HEK293 (cell line): ENCODE results near the gene USH1G.

Experiments
- GLI4 ChIP-seq: fragments of 450-650 bp; formaldehyde crosslinking; IDR thresholded peaks from 2 replicates; pipeline ENCODE4 v1.5.1; 2016; ENCODE audit warnings: missing biosample characterization, missing genetic modification characterization
- IKZF3 ChIP-seq: fragments of 450-650 bp; IDR thresholded peaks from 2 replicates; pipeline ENCODE4 v1.5.0; 2018; ENCODE audit warnings: missing biosample characterization, mild to moderate bottlenecking, missing genetic modification characterization, moderate library complexity
- KLF1 ChIP-seq: fragments of 450-650 bp; formaldehyde crosslinking; IDR thresholded peaks from 2 replicates; pipeline ENCODE4 v1.5.1; 2016; ENCODE audit warnings: missing biosample characterization, missing genetic modification characterization
- KLF16 ChIP-seq: fragments of 450-650 bp; formaldehyde crosslinking; IDR thresholded peaks from 2 replicates; pipeline ENCODE4 v1.5.1; 2017; ENCODE audit warnings: missing biosample characterization, missing genetic modification characterization
- MYNN ChIP-seq: fragments of 450-650 bp; formaldehyde crosslinking; IDR thresholded peaks from 2 replicates; pipeline ENCODE4 v1.5.1; 2016; ENCODE audit warnings: missing biosample characterization, missing genetic modification characterization, borderline replicate concordance
- SP3 ChIP-seq: fragments of 450-650 bp; formaldehyde crosslinking; IDR thresholded peaks from 2 replicates; pipeline ENCODE4 v1.5.1; 2016; ENCODE audit warnings: missing biosample characterization, missing genetic modification characterization
- SP7 ChIP-seq: fragments of 450-650 bp; formaldehyde crosslinking; IDR thresholded peaks from 2 replicates; pipeline ENCODE4 v1.5.1; 2016; ENCODE audit warnings: missing biosample characterization, missing genetic modification characterization
- WT1 ChIP-seq: fragments of 450-650 bp; formaldehyde crosslinking; IDR thresholded peaks from 2 replicates; pipeline ENCODE4 v1.5.1; 2016; ENCODE audit warnings: missing biosample characterization, missing genetic modification characterization
- YY1 ChIP-seq: fragments of 450-650 bp; formaldehyde crosslinking; IDR thresholded peaks from 2 replicates; pipeline ENCODE4 v1.5.1; 2018; ENCODE audit warnings: missing biosample characterization, missing genetic modification characterization
- ZBTB17 ChIP-seq: fragments of 450-650 bp; formaldehyde crosslinking; IDR thresholded peaks from 2 replicates; pipeline ENCODE4 v1.5.1; 2016; ENCODE audit warnings: missing biosample characterization, missing genetic modification characterization
- ZBTB20 ChIP-seq: fragments of 450-650 bp; formaldehyde crosslinking; IDR thresholded peaks from 2 replicates; pipeline ENCODE4 v1.5.1; 2016; ENCODE audit warnings: missing biosample characterization, missing genetic modification characterization
- ZBTB7A ChIP-seq: fragments of 450-650 bp; formaldehyde crosslinking; IDR thresholded peaks from 2 replicates; pipeline ENCODE4 v1.5.1; 2016; ENCODE audit warnings: low read depth, missing biosample characterization, missing genetic modification characterization
- ZEB2 ChIP-seq: fragments of 450-650 bp; formaldehyde crosslinking; IDR thresholded peaks from 2 replicates; pipeline ENCODE4 v1.5.1; 2016; ENCODE audit warnings: missing biosample characterization, missing genetic modification characterization
- ZFP69B ChIP-seq: fragments of 450-650 bp; formaldehyde crosslinking; IDR thresholded peaks from 2 replicates; pipeline ENCODE4 v1.5.1; 2016; ENCODE audit warnings: missing biosample characterization, missing genetic modification characterization
- ZNF10 ChIP-seq: fragments of 450-650 bp; formaldehyde crosslinking; IDR thresholded peaks from 2 replicates; pipeline ENCODE4 v1.5.1; 2017; ENCODE audit warnings: missing biosample characterization, missing genetic modification characterization
- ZNF184 ChIP-seq: fragments of 450-650 bp; IDR thresholded peaks from 2 replicates; pipeline ENCODE4 v1.5.1; 2018; ENCODE audit warnings: missing biosample characterization, mild to moderate bottlenecking, missing genetic modification characterization
- ZNF223 ChIP-seq: fragments of 450-650 bp; formaldehyde crosslinking; IDR thresholded peaks from 2 replicates; pipeline ENCODE4 v1.5.1; 2016; ENCODE audit warnings: missing biosample characterization, missing genetic modification characterization
- ZNF266 ChIP-seq: fragments of 450-650 bp; formaldehyde crosslinking; IDR thresholded peaks from 2 replicates; pipeline ENCODE4 v1.5.1; 2016; ENCODE audit warnings: missing biosample characterization, missing genetic modification characterization, low read depth
- ZNF366 ChIP-seq: fragments of 450-650 bp; formaldehyde crosslinking; conservative IDR thresholded peaks from 2 replicates; pipeline ENCODE4 v1.5.1; 2016; ENCODE audit warnings: missing biosample characterization, missing genetic modification characterization
- ZNF394 ChIP-seq: fragments of 450-650 bp; formaldehyde crosslinking; IDR thresholded peaks from 2 replicates; pipeline ENCODE4 v1.5.1; 2016; ENCODE audit warnings: missing biosample characterization, missing genetic modification characterization, mild to moderate bottlenecking, moderate library complexity, borderline replicate concordance
- ZNF404 ChIP-seq: fragments of 450-650 bp; formaldehyde crosslinking; IDR thresholded peaks from 2 replicates; pipeline ENCODE4 v1.5.1; 2017; ENCODE audit warnings: missing biosample characterization, missing genetic modification characterization
- ZNF501 ChIP-seq: fragments of 450-650 bp; formaldehyde crosslinking; IDR thresholded peaks from 2 replicates; pipeline ENCODE4 v1.5.1; 2016; ENCODE audit warnings: missing biosample characterization, missing genetic modification characterization
- ZNF629 ChIP-seq: fragments of 450-650 bp; formaldehyde crosslinking; IDR thresholded peaks from 2 replicates; pipeline ENCODE4 v1.5.1; 2017; ENCODE audit warnings: missing biosample characterization, missing genetic modification characterization
- ZNF660 ChIP-seq: fragments of 450-650 bp; IDR thresholded peaks from 2 replicates; pipeline ENCODE4 v1.5.1; 2018; ENCODE audit warnings: missing biosample characterization, mild to moderate bottlenecking, missing genetic modification characterization
- TF ChIP-seq, protein P1 (sequence below): fragments of 450-650 bp; formaldehyde crosslinking; IDR thresholded peaks from 2 replicates; pipeline ENCODE4 v1.5.1; 2016; ENCODE audit warnings: missing biosample characterization, missing genetic modification characterization
- TF ChIP-seq, protein P2 (sequence below): fragments of 450-650 bp; formaldehyde crosslinking; IDR thresholded peaks from 2 replicates; pipeline ENCODE4 v1.5.1; 2016; ENCODE audit warnings: missing biosample characterization, missing genetic modification characterization
- TF ChIP-seq, protein P3 (sequence below): fragments of 450-650 bp; formaldehyde crosslinking; IDR thresholded peaks from 2 replicates; pipeline ENCODE4 v1.5.1; 2017; ENCODE audit warnings: missing biosample characterization, missing genetic modification characterization
- TF ChIP-seq, protein P4 (sequence below): fragments of 450-650 bp; formaldehyde crosslinking; IDR thresholded peaks from 2 replicates; pipeline ENCODE4 v1.5.1; 2016; ENCODE audit warnings: missing biosample characterization, missing genetic modification characterization
- TF ChIP-seq, protein P5 (sequence below): fragments of 450-650 bp; formaldehyde crosslinking; conservative IDR thresholded peaks from 2 replicates; pipeline ENCODE4 v1.5.1; 2016; ENCODE audit warnings: low read depth, missing biosample characterization, missing genetic modification characterization

The USH1G gene

DNA sequence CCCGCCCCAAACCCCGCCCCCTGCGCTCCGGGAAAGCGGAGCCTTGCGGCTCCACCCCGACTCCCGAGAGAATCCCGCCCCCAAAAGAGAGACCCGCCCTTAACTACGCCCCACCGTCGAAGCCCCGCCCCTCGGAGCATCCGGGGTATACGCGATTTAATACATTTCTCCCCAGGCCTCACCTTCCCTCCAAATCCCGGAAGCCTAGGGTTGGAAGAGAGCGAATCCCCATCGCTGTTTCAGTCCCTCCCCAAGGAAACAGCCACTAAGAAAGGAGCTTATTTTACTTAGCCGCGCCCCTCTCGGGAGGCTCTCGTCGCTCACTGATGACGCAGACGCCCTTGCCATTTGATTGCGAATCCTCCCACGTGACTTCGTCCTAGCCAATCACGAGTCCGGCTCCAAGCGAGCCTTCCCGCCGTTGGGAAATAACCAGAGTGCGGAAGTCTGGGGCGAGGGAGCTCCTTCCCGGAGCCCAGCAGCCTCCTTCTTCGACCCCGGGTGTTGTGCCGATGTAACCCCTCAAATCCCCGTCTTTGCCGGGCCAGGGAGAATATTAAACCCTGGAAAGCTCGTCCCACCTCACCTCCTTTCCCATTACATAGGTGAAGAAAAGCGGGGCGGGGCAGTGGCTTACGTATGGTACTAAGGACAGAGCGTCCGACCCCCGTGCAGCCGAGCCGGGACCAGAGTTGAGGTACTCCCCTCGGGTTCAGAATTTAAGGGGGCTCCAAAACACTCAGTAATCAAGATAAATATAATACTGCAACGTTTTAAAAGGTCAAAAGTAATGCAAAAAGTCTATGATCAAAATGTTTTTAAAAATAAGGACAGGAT is 49.8 kb downstream of the USH1G start (continued):
- TF ChIP-seq, protein P1, sequence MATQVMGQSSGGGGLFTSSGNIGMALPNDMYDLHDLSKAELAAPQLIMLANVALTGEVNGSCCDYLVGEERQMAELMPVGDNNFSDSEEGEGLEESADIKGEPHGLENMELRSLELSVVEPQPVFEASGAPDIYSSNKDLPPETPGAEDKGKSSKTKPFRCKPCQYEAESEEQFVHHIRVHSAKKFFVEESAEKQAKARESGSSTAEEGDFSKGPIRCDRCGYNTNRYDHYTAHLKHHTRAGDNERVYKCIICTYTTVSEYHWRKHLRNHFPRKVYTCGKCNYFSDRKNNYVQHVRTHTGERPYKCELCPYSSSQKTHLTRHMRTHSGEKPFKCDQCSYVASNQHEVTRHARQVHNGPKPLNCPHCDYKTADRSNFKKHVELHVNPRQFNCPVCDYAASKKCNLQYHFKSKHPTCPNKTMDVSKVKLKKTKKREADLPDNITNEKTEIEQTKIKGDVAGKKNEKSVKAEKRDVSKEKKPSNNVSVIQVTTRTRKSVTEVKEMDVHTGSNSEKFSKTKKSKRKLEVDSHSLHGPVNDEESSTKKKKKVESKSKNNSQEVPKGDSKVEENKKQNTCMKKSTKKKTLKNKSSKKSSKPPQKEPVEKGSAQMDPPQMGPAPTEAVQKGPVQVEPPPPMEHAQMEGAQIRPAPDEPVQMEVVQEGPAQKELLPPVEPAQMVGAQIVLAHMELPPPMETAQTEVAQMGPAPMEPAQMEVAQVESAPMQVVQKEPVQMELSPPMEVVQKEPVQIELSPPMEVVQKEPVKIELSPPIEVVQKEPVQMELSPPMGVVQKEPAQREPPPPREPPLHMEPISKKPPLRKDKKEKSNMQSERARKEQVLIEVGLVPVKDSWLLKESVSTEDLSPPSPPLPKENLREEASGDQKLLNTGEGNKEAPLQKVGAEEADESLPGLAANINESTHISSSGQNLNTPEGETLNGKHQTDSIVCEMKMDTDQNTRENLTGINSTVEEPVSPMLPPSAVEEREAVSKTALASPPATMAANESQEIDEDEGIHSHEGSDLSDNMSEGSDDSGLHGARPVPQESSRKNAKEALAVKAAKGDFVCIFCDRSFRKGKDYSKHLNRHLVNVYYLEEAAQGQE, result peak; percentile 84
- TF ChIP-seq GLI4 (no peak), WT1 (tag by site-specific recombination) (peak; percentile 44; the same call in 1 of the 2 replicates), ZNF404 (tag by site-specific recombination) (no peak), KLF16 (tag by site-specific recombination) (peak; percentile 76), IKZF3 (tag by site-specific recombination) (peak; percentile 91), ZNF266 (tag by site-specific recombination) (no peak), ZNF501 (tag by site-specific recombination) (peak; percentile 74; the same call in 1 of the 2 replicates), YY1 (tag by site-specific recombination) (0 out of 2 replicates have a peak, but pooled peaks have one; percentile 19), ZNF629 (tag by site-specific recombination) (peak; percentile 78), ZNF366 (tag by site-specific recombination) (peak; percentile 57), ZNF660 (tag by site-specific recombination) (no peak; the same call in 1 of the 2 replicates), ZNF394 (tag by site-specific recombination) (peak; percentile 30; the same call in 1 of the 2 replicates), ZEB2 (tag by site-specific recombination) (0 out of 2 replicates have a peak, but pooled peaks have one; percentile 20), ZFP69B (tag by site-specific recombination) (0 out of 2 replicates have a peak, but pooled peaks have one; percentile 13), SP7 (tag by site-specific recombination) (peak; percentile 42), ZBTB20 (tag by site-specific recombination) (peak; percentile 64), ZBTB17 (tag by site-specific recombination) (peak; percentile 70), ZBTB7A (tag by site-specific recombination) (0 out of 2 replicates have a peak, but pooled peaks have one; percentile 29), ZNF10 (tag by site-specific recombination) (no peak), SP3 (tag by site-specific recombination) (peak; percentile 98), ZNF223 (tag by site-specific recombination) (no peak), KLF1 (tag by site-specific recombination) (0 out of 2 replicates have a peak, but pooled peaks have one; percentile 15), MYNN (tag by site-specific recombination) (no peak), ZNF184 (tag by site-specific recombination) (no peak; the same call in 1 of the 2 replicates)
- TF ChIP-seq, protein P2, sequence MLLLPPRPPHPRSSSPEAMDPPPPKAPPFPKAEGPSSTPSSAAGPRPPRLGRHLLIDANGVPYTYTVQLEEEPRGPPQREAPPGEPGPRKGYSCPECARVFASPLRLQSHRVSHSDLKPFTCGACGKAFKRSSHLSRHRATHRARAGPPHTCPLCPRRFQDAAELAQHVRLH, result no peak
- TF ChIP-seq, protein P3, sequence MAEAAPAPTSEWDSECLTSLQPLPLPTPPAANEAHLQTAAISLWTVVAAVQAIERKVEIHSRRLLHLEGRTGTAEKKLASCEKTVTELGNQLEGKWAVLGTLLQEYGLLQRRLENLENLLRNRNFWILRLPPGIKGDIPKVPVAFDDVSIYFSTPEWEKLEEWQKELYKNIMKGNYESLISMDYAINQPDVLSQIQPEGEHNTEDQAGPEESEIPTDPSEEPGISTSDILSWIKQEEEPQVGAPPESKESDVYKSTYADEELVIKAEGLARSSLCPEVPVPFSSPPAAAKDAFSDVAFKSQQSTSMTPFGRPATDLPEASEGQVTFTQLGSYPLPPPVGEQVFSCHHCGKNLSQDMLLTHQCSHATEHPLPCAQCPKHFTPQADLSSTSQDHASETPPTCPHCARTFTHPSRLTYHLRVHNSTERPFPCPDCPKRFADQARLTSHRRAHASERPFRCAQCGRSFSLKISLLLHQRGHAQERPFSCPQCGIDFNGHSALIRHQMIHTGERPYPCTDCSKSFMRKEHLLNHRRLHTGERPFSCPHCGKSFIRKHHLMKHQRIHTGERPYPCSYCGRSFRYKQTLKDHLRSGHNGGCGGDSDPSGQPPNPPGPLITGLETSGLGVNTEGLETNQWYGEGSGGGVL (tag by site-specific recombination), result no peak
- TF ChIP-seq, protein P4, sequence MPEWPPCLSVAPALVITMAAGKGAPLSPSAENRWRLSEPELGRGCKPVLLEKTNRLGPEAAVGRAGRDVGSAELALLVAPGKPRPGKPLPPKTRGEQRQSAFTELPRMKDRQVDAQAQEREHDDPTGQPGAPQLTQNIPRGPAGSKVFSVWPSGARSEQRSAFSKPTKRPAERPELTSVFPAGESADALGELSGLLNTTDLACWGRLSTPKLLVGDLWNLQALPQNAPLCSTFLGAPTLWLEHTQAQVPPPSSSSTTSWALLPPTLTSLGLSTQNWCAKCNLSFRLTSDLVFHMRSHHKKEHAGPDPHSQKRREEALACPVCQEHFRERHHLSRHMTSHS (tag by site-specific recombination), result no peak
- TF ChIP-seq, protein P5, sequence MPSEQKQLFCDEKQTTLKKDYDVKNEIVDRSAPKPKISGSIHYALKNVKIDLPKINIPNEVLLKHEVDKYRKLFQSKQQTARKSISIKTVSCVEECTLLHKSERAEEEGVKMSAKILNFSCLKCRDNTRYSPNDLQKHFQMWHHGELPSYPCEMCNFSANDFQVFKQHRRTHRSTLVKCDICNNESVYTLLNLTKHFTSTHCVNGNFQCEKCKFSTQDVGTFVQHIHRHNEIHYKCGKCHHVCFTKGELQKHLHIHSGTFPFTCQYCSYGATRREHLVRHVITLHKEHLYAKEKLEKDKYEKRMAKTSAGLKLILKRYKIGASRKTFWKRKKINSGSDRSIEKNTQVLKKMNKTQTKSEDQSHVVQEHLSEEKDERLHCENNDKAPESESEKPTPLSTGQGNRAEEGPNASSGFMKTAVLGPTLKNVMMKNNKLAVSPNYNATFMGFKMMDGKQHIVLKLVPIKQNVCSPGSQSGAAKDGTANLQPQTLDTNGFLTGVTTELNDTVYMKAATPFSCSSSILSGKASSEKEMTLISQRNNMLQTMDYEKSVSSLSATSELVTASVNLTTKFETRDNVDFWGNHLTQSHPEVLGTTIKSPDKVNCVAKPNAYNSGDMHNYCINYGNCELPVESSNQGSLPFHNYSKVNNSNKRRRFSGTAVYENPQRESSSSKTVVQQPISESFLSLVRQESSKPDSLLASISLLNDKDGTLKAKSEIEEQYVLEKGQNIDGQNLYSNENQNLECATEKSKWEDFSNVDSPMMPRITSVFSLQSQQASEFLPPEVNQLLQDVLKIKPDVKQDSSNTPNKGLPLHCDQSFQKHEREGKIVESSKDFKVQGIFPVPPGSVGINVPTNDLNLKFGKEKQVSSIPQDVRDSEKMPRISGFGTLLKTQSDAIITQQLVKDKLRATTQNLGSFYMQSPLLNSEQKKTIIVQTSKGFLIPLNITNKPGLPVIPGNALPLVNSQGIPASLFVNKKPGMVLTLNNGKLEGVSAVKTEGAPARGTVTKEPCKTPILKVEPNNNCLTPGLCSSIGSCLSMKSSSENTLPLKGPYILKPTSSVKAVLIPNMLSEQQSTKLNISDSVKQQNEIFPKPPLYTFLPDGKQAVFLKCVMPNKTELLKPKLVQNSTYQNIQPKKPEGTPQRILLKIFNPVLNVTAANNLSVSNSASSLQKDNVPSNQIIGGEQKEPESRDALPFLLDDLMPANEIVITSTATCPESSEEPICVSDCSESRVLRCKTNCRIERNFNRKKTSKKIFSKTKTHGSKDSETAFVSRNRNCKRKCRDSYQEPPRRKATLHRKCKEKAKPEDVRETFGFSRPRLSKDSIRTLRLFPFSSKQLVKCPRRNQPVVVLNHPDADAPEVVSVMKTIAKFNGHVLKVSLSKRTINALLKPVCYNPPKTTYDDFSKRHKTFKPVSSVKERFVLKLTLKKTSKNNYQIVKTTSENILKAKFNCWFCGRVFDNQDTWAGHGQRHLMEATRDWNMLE (tag by site-specific recombination), result peak; percentile 53
